ENCODE results near the gene RPS15.
"Not testable (repeated sequence)": the region's sequence is repeated elsewhere in the genome, so short reads cannot be mapped to it uniquely, and the experiment has no call there.

The RPS15 gene

GRCh38 chr19:1435378-1435989, 2.7 kb upstream of the RPS15 start:
- no peak for DNase-seq (ENCODE audit: low read depth)

DNA sequence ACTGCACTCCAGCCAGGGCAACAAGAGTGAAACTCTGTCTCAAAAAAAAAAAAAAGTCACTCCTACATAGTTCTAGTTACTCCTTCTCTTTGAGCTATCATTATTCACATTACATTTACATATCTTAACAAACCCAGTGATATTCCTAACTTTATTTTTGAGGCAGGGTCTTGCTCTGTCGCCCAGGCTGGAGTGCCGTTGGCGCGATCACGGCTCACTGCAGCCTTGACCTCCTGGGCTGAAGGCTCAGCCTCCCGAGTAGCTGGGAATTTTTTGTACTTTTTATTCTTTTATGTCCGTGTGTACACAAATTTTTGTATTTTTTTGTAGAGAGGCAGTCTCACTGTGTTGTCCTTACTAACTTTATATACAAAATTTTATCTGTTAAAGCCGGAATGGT, 587 bp upstream of the RPS15 start:
- DNase-seq (ENCODE audit: low read depth) = no peak

GRCh38 chr19:1438933-1439354, 748 bp downstream of the RPS15 start:
- no peak for DNase-seq (ENCODE audit: low read depth)

GRCh38 chr19:1439525-1440417, 1.6 kb downstream of the RPS15 start:
- not testable (repeated sequence) for DNase-seq (ENCODE audit: low read depth)

DNA sequence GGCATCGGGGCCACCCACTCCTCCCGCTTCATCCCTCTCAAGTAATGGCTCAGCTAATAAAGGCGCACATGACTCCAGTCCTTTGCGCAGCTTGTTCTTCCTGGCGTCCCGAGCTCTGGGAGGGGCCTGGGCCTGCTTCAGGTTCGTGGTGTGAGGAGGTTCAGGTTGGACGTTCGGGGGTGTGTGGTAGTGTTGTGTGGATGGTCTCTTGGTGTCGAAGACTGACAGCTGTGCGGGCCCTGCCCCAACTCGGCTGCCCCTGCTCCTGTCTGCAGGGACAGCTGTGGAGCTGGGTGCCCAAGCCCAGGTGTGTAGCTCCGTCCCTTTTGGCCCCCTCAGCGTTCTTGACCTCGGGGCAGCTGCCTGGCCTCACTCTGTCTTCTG, 2.2 kb downstream of the RPS15 start:
- DNase-seq (ENCODE audit: low read depth) = no peak

DNA sequence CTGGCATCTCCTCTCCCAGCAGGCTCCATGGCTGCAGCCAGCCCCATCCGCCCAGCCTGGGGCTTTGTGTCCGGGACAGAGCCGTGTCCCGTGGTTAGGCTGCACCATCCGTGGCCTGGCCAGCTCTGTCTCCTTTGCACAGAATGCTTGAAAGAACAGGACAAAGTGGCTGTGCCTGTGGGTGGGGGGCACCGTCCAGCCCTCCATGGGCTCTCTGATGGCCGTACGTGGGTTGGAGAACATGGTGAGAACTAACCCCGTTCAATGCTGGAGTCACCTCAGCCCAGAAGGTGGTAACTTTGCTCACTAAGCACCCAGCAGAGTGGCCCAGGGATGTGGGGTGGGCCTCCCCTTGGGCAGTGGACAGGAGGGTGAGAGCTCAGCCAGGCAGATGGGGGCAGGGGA, 2.8 kb downstream of the RPS15 start:
- DNase-seq (ENCODE audit: low read depth) = no peak

DNA sequence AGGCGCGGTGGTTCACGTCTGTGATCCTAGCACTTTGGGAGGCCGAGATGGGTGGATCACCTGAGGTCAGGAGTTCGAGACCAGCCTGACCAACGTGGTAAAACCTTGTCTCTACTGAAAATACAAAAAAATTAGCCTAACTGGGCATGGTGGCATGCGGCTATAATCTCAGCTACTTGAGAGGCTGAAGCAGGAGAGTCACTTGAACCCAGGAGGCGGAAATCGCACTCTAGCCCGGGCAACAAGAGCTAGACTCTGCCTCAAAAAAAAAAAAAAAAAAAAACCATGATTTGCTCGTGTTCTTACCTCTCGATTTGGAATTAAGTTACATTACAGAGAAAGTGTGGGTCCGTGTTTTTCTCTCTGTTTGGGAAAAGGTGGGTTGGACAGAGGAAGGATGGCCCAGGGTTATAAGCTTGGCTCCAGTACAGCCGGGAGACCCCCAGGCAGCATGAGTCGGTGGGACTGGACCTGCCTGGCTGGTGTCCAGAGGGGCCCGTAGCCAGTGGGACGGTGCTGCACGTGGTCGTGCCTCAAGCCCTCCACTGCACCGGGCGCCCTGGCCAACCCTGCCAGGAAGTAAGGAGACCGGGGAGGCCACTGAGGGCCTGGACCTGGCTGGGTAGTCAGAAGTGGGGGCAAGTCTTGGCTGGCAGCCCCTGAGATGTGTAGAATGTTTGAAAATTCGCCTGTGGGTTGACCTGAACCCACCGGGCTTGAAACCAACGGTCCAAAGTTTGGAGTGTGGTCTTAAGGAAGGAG, 3.7 kb downstream of the RPS15 start:
- no peak for DNase-seq (ENCODE audit: low read depth)

GRCh38 chr19:1445185-1445931, 7.2 kb downstream of the RPS15 start:
- no peak for DNase-seq (ENCODE audit: low read depth)

DNA sequence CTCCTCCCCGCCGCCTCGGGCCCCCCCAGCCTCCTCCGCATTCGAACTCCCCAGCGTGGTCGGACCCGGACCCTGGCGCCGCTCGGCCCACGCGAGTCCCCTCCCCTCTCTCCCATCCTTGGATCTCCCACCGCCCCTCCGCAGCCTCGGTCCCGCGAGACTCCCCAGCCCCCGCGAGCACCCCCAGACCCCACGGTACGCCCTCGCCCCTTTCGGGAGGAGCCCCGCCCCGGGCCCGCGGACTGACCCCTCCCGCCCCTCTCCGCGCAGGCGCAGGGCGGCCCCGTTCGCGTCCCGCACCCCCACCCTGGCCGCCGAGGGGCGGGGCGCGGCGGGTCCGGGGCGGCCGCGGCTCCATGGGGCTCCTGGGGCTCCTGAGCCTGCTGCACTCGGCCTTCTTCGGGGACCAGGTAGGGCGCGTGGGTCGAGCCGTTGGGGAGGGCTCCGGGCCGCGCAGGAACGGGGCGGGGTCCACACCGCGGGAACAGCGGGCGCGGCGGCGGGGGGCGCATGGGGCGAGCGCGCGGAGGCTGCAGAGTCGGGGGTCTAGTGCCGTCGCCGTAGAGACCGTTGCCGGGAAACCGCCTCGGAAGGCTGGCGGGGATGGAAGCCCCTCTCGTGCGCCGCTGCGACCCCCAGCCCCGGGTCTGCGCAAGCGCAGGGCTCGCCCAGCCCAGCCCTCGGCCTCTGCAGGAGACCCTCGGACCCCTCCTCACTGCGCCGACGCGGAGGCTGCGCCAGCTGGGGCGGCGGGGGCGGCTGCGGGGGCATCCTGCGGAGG, 7.9 kb downstream of the RPS15 start:
- no peak for DNase-seq (ENCODE audit: low read depth)

GRCh38 chr19:1446713-1447481, 8.7 kb downstream of the RPS15 start:
- DNase-seq (ENCODE audit: low read depth) = no peak

DNA sequence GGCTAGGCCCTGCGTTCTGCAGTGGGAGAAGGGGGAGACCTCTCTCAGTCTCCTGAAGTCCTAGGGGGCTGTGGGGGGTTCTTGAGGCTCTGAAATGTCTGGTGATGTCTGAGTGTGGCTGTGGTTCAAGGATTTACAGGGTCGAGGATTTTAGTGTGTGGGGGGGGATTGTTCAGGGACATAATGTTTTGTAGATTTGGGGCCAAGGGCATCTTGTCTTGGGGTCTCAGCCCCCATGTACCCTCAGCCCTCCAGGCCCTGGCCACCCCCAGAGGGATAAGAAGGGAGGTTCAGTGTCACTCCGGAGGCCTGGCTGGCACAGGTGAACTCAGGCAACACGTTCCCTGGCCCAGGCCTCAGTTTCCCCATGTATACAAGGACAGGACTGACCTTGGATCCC, 9.3 kb downstream of the RPS15 start:
- no peak for DNase-seq (ENCODE audit: low read depth)

DNA sequence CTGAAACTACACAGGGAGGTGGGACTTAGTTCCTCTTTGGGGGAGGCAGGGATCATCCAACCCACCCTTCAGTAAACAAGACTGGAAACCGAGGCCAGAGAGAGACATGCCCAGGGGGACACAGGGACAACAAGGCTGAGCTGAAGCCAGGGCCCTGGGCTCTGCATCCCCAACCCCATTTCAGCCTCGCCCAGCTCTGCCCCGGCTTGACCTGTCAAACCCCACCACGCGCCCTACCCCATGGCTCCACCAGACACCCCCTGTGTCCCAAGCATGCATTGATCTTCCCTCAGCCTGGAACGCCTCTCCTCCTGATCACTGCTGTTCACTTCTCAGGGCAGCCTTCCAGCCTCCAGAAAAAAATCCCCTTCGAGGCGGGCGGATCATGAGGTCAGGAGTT, 9.7 kb downstream of the RPS15 start:
- DNase-seq (ENCODE audit: low read depth) = no peak

- DNase-seq (ENCODE audit: low read depth) = no peak
These were observed 11.6 kb downstream of the RPS15 start, which contains the start of gene APC2 for GRCh38 chr19:1449467-1450442. Gene APC2 (plus strand): TSS chr19:1450121. CDS start chr19:1453002, 2,881 bp downstream.

DNA sequence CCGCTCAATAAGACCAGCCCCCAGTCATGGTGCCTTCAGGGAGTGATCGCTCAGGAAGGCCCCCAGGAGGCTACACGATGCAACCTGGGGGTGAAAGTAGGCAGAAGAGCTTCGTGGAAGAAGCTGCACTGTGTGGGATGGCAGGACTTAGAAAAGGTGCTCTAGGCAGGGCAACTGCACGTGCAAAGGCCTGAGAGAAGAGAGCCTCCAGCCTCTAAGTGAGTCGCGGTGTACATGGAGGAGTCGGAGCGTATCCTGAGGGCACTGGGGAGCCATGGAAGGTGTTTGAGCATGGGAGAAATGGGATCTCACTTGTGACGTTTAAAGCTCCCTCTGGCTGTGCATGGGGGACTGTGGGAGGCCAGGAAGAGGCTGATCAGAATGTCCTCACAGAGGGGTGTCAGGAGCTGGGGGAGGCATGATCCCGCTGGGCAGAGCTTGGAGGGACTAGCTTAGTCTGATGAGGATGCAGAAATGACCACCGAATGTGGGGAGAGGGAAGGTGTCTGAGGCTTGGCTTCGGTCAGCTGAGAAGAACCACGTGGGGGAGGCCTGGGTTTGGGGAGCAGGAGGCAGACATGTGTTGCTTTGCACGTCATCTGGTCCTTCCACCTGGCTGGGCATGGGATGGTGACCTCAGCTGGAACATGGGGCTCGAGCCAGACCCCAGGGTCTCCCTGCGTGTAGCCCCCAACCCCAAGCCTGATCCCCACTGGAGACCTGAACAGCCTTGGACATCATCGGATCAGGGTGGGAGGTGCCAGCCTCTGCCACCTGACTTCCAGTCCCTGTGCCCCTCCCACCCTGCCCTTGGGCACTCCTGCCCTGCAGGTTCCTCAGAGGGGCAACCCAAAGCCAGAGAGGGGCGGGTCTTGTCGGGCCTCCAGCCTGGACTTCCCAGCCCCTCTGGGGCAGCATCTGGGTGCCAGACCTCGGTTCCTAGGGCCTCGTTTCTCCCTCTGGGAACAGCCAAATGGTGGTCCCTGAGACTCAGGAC, 12.8 kb downstream of the RPS15 start:
- no peak for DNase-seq (ENCODE audit: low read depth)

- DNase-seq (ENCODE audit: low read depth) = no peak
These were observed 14.0 kb downstream of the RPS15 start for GRCh38 chr19:1451916-1452801.

GRCh38 chr19:1452802-1453524, 14.8 kb downstream of the RPS15 start:
- DNase-seq (ENCODE audit: low read depth) = no peak

Data from HS-27A (cell line).